OCI-LY1 (cell line): Measurements from ENCODE around the gene ANKHD1.

Source experiments
- H2AFZ ChIP-seq: fragments of 200-600 bp; sonication (generic), shearing (Covaris generic); 2 replicates; pipeline ENCODE4 v1.6.0; 2014; ENCODE audit warnings: antibody characterized with exemption, mild to moderate bottlenecking, low read length
- H3F3A ChIP-seq: fragments of 200-600 bp; sonication (generic), shearing (Covaris generic); 2 replicates; pipeline ENCODE4 v1.6.0; 2014; ENCODE audit warnings: mild to moderate bottlenecking, antibody characterized with exemption, low read length, moderate library complexity; ENCODE audit not compliant: insufficient read depth
- H3K27ac ChIP-seq: fragments of 200-600 bp; sonication (generic); 2 replicates; pipeline ENCODE4 v1.5.1; 2014; ENCODE audit warnings: low read length, mixed run types, mild to moderate bottlenecking, low read depth; ENCODE audit not compliant: poor library complexity, severe bottlenecking
- H3K27me3 ChIP-seq: fragments of 200-600 bp; sonication (generic); 2 replicates; pipeline ENCODE4 v1.6.0; 2014; ENCODE audit warnings: antibody characterized with exemption, mild to moderate bottlenecking, low read length, moderate library complexity; ENCODE audit not compliant: insufficient read depth
- H3K36me3 ChIP-seq: fragments of 200-600 bp; sonication (generic); 2 replicates; pipeline ENCODE4 v1.6.1; 2014; ENCODE audit warnings: mild to moderate bottlenecking, antibody characterized with exemption, low read length, moderate library complexity, mixed read lengths; ENCODE audit not compliant: insufficient read depth
- H3K4me1 ChIP-seq: fragments of 200-600 bp; sonication (generic); 2 replicates; pipeline ENCODE4 v1.5.1; 2014; ENCODE audit warnings: mild to moderate bottlenecking, low read length, moderate library complexity; ENCODE audit not compliant: insufficient read depth, severe bottlenecking
- H3K4me2 ChIP-seq: fragments of 200-600 bp; sonication (generic), shearing (Covaris generic); 2 replicates; pipeline ENCODE4 v1.6.1; 2014; ENCODE audit warnings: low read length
- H3K4me3 ChIP-seq: fragments of 200-600 bp; sonication (generic); 2 replicates; pipeline ENCODE4 v1.5.1; 2014; ENCODE audit warnings: low read length, low read depth, mild to moderate bottlenecking, mixed read lengths; ENCODE audit not compliant: poor library complexity, severe bottlenecking
- H3K79me2 ChIP-seq: fragments of 200-600 bp; shearing (Covaris generic); 2 replicates; pipeline ENCODE4 v1.6.1; 2016; ENCODE audit warnings: mixed run types, low read length, mixed read lengths; ENCODE audit not compliant: insufficient read depth
- H3K9ac ChIP-seq: fragments of 200-600 bp; sonication (generic), shearing (Covaris generic); 2 replicates; pipeline ENCODE4 v1.6.1; 2014; ENCODE audit warnings: mild to moderate bottlenecking, low read length, mixed read lengths
- H3K9me2 ChIP-seq: fragments of 200-600 bp; sonication (generic), shearing (Covaris generic); 2 replicates; pipeline ENCODE4 v1.6.1; 2014; ENCODE audit warnings: low read depth, mild to moderate bottlenecking, low read length, mixed read lengths
- H3K9me3 ChIP-seq: fragments of 200-600 bp; shearing (Covaris generic); 2 replicates; pipeline ENCODE4 v1.6.1; 2014; ENCODE audit warnings: low read length, mixed read lengths
- H4K20me1 ChIP-seq: fragments of 200-600 bp; sonication (generic), shearing (Covaris generic); 2 replicates; pipeline ENCODE4 v1.6.0; 2016; ENCODE audit warnings: mild to moderate bottlenecking, low read length; ENCODE audit not compliant: insufficient read depth
- CTCF ChIP-seq: fragments of 200-600 bp; sonication (generic), shearing (Covaris generic); IDR thresholded peaks from 2 replicates; pipeline ENCODE4 v1.5.1; 2017; ENCODE audit warnings: mild to moderate bottlenecking, antibody characterized with exemption, low read length, moderate library complexity, mixed read lengths
- EZH2 ChIP-seq: fragments of 200-600 bp; sonication (generic), shearing (Covaris generic); IDR thresholded peaks from 2 replicates; pipeline ENCODE4 v1.8.0; 2017; ENCODE audit warnings: borderline replicate concordance, mixed run types, mild to moderate bottlenecking, antibody characterized with exemption, low read length, moderate library complexity, mixed read lengths

Gene ANKHD1

GRCh38 chr5:140401362-140402257, at the start of gene ANKHD1:
Gene ANKHD1 (plus strand): TSS chr5:140401833. CDS start chr5:140401968, 135 bp downstream.
- no peak for TF ChIP-seq CTCF
- TF ChIP-seq EZH2, result no peak

GRCh38 chr5:140355546-140355945, 46.1 kb upstream of the ANKHD1 start:
- Histone ChIP-seq H3K4me1 (peaks cover 27% of the 10 kb centered on the region), H3K4me3 (no peak overlapping the region), H3K9ac (no peak overlapping the region), H3K27me3 (no peaks in the 10 kb centered on the region), H3K9me2 (no peaks in the 10 kb centered on the region), H3F3A (no peaks in the 10 kb centered on the region), H4K20me1 (no peaks in the 10 kb centered on the region), H3K27ac (no peak overlapping the region), H3K9me3 (no peaks in the 10 kb centered on the region), H3K4me2 (no peak overlapping the region), H3K79me2 (no peaks in the 10 kb centered on the region), H2AFZ (no peak overlapping the region), H3K36me3 (no peaks in the 10 kb centered on the region)
- no peak for TF ChIP-seq CTCF
- TF ChIP-seq EZH2, result no peak

More at GRCh38 chr5:140401362-140402257, at the start of gene ANKHD1:
- Histone ChIP-seq H3K36me3 (peaks cover 11% of the 10 kb centered on the region), H3K27ac (peak within 1 kb of the TSS; percentile 83), H3K4me2 (peak within 1 kb of the TSS; percentile 93), H3K9ac (peak within 1 kb of the TSS; percentile 87), H3K4me1 (peaks cover 37% of the 10 kb centered on the region), H3K79me2 (peaks cover 63% of the 10 kb centered on the region), H3K9me3 (no peaks in the 10 kb centered on the region), H4K20me1 (no peaks in the 10 kb centered on the region), H3F3A (no peaks in the 10 kb centered on the region), H3K27me3 (no peaks in the 10 kb centered on the region), H3K9me2 (no peaks in the 10 kb centered on the region), H3K4me3 (peak within 1 kb of the TSS; percentile 87), H2AFZ (no peak within 1 kb of the TSS)

GRCh38 chr5:140356853-140357725, 44.5 kb upstream of the ANKHD1 start:
- no peak overlapping the region for H2AFZ ChIP-seq
- no peak overlapping the region for H3K27ac ChIP-seq

More at GRCh38 chr5:140356853-140357725, 44.5 kb upstream of the ANKHD1 start:
- Histone ChIP-seq H3K9ac (no peak overlapping the region), H3F3A (no peaks in the 10 kb centered on the region), H3K4me1 (peaks cover 21% of the 10 kb centered on the region), H3K79me2 (no peaks in the 10 kb centered on the region), H3K9me3 (no peaks in the 10 kb centered on the region), H4K20me1 (no peaks in the 10 kb centered on the region), H3K4me2 (0 out of 2 replicates have a peak overlapping the region, but pooled peaks have one; percentile 44), H3K27me3 (no peaks in the 10 kb centered on the region), H3K4me3 (no peak overlapping the region), H3K36me3 (no peaks in the 10 kb centered on the region), H3K9me2 (no peaks in the 10 kb centered on the region)
- TF ChIP-seq EZH2 (no peak), CTCF (no peak)
